GM19372 (cell line): ENCODE results near the gene PPM1L.
"Not testable (repeated sequence)": the region's sequence is repeated elsewhere in the genome, so short reads cannot be mapped to it uniquely, and the experiment has no call there.

Experiments
- ATAC-seq: cut with Tn5 transposase; IDR thresholded peaks from one replicate; pipeline ENCODE4 v1.9.1; 2021; ENCODE audit warnings: mild to moderate bottlenecking, low read depth, moderate library complexity; ENCODE audit not compliant: unreplicated experiment

PPM1L gene

DNA sequence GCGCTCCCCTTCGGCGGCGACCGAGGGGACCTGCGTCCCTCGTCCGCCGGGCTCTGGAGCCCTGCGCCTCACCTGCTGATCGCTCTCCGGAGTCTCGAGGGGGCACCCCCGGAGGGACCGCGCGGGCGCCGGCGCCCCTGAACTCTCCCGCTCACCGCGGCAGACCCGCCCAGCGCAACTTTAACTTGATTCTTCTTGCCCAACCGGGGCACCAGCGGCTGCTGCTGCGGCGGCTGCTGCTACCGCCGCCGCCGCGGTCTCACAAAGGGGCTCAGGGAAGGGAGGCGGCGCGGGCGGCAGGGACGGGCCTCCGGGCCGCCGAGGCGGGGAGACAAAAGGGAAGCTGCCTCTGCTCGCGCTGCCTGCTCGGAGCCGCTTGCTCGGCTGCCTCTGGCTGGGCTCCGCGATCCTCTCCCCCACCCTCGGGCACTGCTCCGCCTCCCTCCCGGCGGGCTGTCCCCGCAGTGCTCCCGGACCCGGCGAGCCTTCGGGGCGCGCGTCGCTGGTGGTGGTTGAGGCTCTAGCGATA is at the start of gene PPM1L:
PPM1L (plus strand) TSS at position 456 of the 529 bp plus-strand sequence.
- ATAC-seq: peak; percentile 40

DNA sequence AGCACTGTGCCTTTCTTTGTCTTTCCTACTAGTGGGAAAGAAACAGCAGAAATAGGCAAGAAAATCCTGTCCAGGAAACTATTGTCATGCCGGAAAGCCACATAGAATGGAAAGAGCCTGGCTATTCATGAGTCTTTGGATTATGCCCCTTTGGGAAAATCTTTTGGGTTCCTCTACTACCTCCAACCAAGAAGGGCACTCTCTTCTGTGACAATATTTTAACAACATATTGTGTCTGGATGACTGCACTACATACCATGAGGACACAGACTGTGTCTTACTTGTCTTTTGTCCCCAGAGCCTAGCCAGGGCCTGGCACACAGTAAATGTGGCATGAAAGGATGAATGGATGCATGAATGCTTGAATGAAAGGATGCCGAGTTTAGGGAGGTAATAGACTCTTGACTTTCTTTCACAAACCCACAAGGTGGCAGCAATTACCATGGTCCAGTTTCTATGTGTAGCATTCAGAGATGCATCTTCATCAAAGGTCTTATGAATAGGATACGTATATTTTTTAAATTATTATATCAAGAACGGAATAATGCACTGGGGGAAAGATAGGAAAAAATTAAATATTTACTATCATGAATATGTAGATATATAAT is 48.7 kb upstream of the PPM1L start:
- ATAC-seq: peak; percentile 70

DNA sequence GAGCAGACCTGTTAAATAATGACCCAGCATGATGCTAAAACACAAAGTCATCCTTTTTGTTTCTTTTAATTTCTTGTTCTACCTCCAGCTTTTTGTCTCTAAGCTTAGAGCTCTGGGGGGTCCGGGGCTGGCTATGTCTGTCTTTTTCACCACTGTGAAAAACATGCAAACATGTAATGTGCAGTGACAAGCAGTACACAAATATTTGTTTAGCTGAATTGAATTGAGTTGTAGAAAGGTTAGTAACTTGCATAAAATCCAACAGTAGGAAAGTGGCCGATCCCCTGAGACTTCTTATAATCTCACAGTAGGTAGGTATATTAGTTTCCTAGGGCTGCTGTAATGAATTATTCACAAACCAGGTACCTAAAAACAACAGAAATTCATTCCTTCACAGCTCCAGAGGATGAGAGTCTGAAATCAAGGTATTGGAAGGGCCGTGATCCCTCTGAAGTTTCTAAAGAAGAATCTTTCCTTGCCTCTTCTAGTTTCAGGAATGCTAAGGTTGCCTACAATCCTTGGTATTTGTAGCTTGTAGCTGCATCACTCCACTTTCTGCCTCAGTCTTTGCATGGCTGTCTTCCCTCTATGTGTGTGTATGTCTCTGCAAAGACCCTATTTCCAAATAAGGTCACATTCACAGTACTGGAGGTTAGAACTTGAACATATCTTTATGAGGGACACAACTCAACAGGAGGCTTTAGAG is 46.4 kb upstream of the PPM1L start:
- ATAC-seq: no peak

DNA sequence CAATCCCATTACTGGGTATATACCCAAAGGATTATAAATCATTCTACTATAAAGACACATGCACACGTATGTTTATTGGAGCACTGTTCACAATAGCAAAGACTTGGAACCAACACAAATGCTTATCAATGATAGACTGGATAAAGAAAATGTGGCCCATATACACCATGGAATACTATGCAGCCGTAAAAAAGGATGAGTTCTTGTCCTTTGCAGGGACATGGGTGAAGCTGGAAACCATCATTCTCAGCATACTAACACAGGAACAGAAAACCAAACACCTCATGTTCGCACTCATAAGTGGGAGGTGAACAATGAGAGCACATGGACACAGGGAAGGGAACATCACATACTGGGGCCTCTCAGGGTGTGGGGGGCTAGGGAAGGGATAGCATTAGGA is 42.9 kb upstream of the PPM1L start:
- ATAC-seq: not testable (repeated sequence)

- no peak for ATAC-seq
Observed at GRCh38 chr3:160719710-160720109, 36.3 kb upstream of the PPM1L start.

- peak; percentile 88 for ATAC-seq
Observed at GRCh38 chr3:160720123-160720746, 35.8 kb upstream of the PPM1L start.

DNA sequence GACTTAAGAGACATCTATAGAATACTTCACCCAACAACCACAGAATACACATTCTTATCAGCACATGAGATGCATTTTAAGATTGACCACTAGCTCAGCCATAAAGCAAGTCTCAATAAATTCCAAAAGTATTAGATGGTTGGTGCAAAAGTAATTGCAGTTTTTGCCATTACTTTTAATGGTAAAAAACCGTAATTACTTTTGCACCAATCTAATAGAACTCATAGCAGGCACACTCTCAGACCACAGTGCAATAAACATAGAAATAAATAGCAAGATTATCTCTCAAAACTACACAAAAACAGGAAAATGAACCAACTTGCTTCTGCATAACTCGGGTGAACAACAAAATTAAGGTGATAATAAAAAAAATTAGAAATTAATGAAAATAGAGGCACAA is 33.7 kb upstream of the PPM1L start:
- no peak for ATAC-seq

GRCh38 chr3:160725338-160725737 is 30.7 kb upstream of the PPM1L start:
- ATAC-seq: no peak

DNA sequence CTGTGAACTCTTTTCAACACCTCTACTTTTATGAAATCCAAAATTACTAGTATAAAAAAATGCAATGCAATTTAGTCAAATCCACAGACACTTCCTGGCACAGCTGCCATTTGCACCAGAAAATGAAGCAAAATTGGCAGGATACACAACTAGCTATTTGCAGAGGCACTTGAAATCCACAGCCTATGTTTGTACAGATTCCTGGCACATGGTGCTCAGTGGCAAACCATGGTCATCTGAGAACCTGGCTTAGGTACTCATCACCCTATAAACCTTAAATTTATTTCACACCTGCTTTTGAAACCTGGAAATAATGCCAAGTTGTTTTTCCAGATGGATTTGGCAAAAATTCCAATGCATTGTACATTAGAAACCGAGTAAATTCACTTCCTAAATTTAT is 20.2 kb upstream of the PPM1L start:
- no peak for ATAC-seq

GRCh38 chr3:160738048-160738447 is 18.0 kb upstream of the PPM1L start:
- no peak for ATAC-seq

DNA sequence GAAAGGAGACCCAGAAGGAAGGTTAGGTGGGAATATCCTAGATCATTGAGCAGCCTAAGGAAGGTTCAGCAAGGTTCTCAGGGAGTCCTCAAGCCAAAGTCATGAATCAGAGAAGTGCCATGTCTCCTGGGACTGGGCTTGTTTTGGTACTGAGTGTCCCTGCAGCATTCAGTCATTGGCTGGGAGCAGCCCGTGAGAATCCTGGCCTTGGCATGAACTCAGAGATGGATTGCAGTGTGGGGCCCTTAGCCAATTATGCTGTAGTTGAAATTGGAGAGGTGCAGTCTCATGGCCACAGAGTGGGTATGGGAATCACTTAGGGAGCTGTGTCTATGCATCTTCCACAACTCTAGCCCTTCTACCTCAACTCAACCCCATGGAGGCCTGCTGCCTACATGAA is 17.0 kb upstream of the PPM1L start:
- no peak for ATAC-seq

DNA sequence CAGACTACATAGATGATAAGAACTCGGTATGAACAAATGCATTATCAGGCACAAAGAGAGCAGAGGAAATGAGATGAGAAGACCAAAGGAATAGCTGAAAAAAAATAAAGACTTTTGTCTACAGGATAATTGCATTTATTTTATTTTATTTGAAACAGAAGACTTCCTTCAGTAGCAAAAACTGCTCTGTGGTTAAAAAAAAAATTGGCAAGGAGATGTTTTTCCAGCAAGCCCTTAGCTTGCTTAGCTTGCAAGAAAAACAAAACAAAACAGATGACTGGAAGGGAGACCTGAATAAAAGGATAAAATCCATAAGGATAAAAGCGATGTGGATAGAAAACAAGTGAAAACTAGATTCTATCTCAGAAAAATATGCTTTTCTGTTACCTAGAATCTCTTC is 9.1 kb upstream of the PPM1L start:
- ATAC-seq: no peak

- ATAC-seq: no peak
Observed at GRCh38 chr3:160747422-160747821, 8.6 kb upstream of the PPM1L start.

GRCh38 chr3:160748231-160748630 is 7.8 kb upstream of the PPM1L start:
- no peak for ATAC-seq

- no peak for ATAC-seq
Observed at GRCh38 chr3:160748787-160749186, 7.2 kb upstream of the PPM1L start.

DNA sequence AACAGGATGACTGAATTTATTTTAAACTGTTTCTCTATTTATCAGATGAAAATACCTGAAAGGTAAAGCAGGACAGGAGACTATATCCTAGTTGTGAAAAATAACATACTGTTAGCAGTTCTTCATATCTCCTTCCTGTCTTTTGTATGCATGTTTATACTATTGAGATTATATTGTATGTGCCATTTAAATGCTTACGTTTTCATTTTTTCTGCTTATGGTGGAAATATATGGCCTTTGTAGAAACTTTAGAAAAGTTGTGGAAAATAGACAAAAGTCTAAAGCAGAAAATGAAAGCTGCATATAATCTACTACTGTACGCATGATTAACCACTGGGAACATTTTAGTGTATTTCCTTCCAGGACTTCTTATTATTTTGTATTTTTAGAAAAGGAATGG is 2.1 kb upstream of the PPM1L start:
- no peak for ATAC-seq

- ATAC-seq: no peak
Observed at GRCh38 chr3:160754371-160754854, 1.6 kb upstream of the PPM1L start.

- ATAC-seq: peak; percentile 84
Observed at GRCh38 chr3:160754855-160755747, 930 bp upstream of the PPM1L start.

- no peak for ATAC-seq
Observed at GRCh38 chr3:160757233-160758106, 1.4 kb downstream of the PPM1L start.
